DND-41 (cell line): ENCODE measurements around the gene HOGA1.
"Not testable (repeated sequence)": the region's sequence is repeated elsewhere in the genome, so short reads cannot be mapped to it uniquely, and the experiment has no call there.

Experiments used
- ATAC-seq: fragments of 200-7000 bp; cut with Tn5 transposase; 3 replicates; pipeline ENCODE4 v1.9.1; 2021; ENCODE audit warnings: low read depth; ENCODE audit not compliant: insufficient read depth
- DNase-seq: peaks from one replicate; pipeline ENCODE4 v3.0.0-alpha.2; 2020
- H2AFZ ChIP-seq: 2 replicates; pipeline ENCODE4 v1.6.0; 2012; ENCODE audit warnings: low read depth, low read length
- H3K27ac ChIP-seq: 2 replicates; pipeline ENCODE4 v1.5.1; 2012; ENCODE audit warnings: low read length, inconsistent platforms
- H3K27me3 ChIP-seq: fragments of 200-600 bp; sonication (generic); 2 replicates; pipeline ENCODE4 v1.6.0; 2012; ENCODE audit warnings: low read length, mild to moderate bottlenecking, inconsistent platforms; ENCODE audit not compliant: insufficient read depth, poor library complexity
- H3K36me3 ChIP-seq: 2 replicates; pipeline ENCODE4 v1.5.1; 2012; ENCODE audit warnings: low read length, inconsistent platforms; ENCODE audit not compliant: insufficient read depth
- H3K4me1 ChIP-seq: 2 replicates; pipeline ENCODE4 v1.5.1; 2012; ENCODE audit warnings: mild to moderate bottlenecking, low read length; ENCODE audit not compliant: insufficient read depth
- H3K4me2 ChIP-seq: 2 replicates; pipeline ENCODE4 v1.6.0; 2012; ENCODE audit warnings: mild to moderate bottlenecking, moderate library complexity, low read length, inconsistent platforms; ENCODE audit not compliant: insufficient read depth
- H3K4me3 ChIP-seq, 2 experiments: fragments of 200-600 bp in 1 of 2; shearing (Covaris generic) in 1 of 2; 2 replicates each; pipeline ENCODE4 v1.5.1; 2012 to 2016; ENCODE audit warnings: inconsistent platforms in 2 of 2, low read length in 2 of 2, mild to moderate bottlenecking in 2 of 2, low read depth in 1 of 2, moderate library complexity in 1 of 2
- H3K79me2 ChIP-seq: 2 replicates; pipeline ENCODE4 v1.6.0; 2012; ENCODE audit warnings: low read length, inconsistent platforms; ENCODE audit not compliant: insufficient read depth
- H3K9ac ChIP-seq: 2 replicates; pipeline ENCODE4 v1.6.0; 2012; ENCODE audit warnings: low read depth, mild to moderate bottlenecking, inconsistent platforms, low read length, moderate library complexity
- H3K9me3 ChIP-seq: 2 replicates; pipeline ENCODE4 v1.5.1; 2012; ENCODE audit warnings: low read length, moderate library complexity, mild to moderate bottlenecking, inconsistent platforms; ENCODE audit not compliant: insufficient read depth, severe bottlenecking
- H4K20me1 ChIP-seq: 2 replicates; pipeline ENCODE4 v1.6.0; 2012; ENCODE audit warnings: low read length; ENCODE audit not compliant: insufficient read depth
- EZH2 ChIP-seq: IDR thresholded peaks from 3 replicates; pipeline ENCODE4 v1.6.1; 2012; ENCODE audit warnings: borderline replicate concordance, low read depth, mild to moderate bottlenecking, moderate library complexity, low read length, inconsistent platforms; ENCODE audit not compliant: severe bottlenecking
- TF ChIP-seq, protein P1 (sequence below): IDR thresholded peaks from 2 replicates; pipeline ENCODE4 v1.5.1; 2012; ENCODE audit warnings: borderline replicate concordance, low read length, moderate library complexity, mild to moderate bottlenecking; ENCODE audit not compliant: poor library complexity, severe bottlenecking; ENCODE audit errors: extremely low read depth

The HOGA1 gene

DNA sequence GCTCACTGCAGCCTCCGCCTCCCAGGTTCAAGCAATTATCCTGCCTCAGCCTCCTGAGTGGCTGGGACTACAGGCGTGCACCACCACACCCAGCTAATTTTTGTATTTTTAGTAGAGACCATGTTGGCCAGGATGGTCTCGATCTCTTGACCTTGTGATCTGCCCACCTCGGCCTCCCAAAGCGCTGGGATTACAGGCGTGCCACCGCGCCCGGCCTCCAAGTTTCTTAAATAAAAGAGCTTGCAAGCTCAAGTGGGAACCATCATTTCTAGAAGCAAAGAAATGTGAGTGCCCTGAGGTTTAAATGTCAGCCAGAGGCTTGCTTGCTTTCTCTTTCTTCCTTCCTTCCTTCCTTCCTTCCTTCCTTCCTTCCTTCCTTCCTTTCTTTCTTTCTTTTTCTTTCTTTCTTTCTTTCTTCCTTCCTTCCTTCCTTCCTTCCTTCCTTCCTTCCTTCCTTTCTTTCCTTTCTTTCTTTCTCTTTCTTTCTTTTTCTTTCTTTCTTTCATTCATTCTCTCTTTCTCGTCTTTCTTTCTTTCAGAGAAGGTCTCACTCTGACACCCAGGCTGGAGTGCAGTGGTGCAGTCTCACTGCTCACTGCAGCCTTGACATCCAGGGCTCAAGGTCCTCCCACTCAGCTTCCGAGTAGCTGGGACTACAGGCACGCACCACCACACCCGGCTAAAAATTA lies 58.4 kb downstream of the HOGA1 start:
- Histone ChIP-seq H3K4me2 (peak overlapping the region; percentile 28; the same call in 1 of the 2 replicates), H3K4me3 (peak overlapping the region in 1 of 2 experiments; percentile 1; a peak in 1 of 4 replicates), H3K79me2 (peaks cover 47% of the 10 kb centered on the region), H3K36me3 (peaks cover 30% of the 10 kb centered on the region), H3K4me1 (peaks cover 25% of the 10 kb centered on the region)
- not testable (repeated sequence) for H3K27me3 ChIP-seq, H4K20me1 ChIP-seq, H2AFZ ChIP-seq, H3K9me3 ChIP-seq, DNase-seq, H3K27ac ChIP-seq, ATAC-seq, H3K9ac ChIP-seq

DNA sequence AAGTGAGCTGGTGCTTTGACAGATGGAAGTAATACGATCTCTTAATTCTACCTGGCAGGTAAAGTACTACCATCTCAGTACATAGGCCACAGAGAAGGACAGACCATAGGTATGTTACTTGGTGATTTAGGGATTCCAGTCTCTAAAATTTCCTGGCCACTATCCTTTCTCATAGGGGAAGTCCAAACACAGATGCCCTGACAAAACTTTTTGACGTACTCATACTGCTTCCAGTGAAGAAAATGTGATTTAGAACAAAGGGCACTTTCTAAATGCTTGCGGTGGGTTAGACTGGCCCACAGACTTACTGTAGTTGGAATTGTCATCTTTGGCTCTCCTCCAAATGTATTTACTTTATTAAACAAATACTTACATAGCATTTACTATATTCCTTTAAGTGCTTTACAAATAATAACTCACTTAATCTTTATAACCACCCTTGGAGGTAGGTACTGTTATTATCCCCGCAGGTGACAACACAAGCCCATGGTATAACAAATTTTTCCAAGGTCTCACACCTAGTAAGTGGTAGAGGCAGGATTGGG lies 59.3 kb downstream of the HOGA1 start:
- no peaks in the 10 kb centered on the region for H3K9me3 ChIP-seq
- TF ChIP-seq, protein P1, sequence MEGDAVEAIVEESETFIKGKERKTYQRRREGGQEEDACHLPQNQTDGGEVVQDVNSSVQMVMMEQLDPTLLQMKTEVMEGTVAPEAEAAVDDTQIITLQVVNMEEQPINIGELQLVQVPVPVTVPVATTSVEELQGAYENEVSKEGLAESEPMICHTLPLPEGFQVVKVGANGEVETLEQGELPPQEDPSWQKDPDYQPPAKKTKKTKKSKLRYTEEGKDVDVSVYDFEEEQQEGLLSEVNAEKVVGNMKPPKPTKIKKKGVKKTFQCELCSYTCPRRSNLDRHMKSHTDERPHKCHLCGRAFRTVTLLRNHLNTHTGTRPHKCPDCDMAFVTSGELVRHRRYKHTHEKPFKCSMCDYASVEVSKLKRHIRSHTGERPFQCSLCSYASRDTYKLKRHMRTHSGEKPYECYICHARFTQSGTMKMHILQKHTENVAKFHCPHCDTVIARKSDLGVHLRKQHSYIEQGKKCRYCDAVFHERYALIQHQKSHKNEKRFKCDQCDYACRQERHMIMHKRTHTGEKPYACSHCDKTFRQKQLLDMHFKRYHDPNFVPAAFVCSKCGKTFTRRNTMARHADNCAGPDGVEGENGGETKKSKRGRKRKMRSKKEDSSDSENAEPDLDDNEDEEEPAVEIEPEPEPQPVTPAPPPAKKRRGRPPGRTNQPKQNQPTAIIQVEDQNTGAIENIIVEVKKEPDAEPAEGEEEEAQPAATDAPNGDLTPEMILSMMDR, result no peak
- TF ChIP-seq EZH2, result no peak
- no peak overlapping the region for H3K4me3 ChIP-seq
- H3K27ac ChIP-seq, result no peak overlapping the region
- H3K4me2 ChIP-seq, result 0 out of 2 replicates have a peak overlapping the region, but pooled peaks have one; percentile 28
- H4K20me1 ChIP-seq, result peaks cover 8% of the 10 kb centered on the region; the same call in 1 of the 2 replicates
- peaks cover 53% of the 10 kb centered on the region for H3K79me2 ChIP-seq
- no peak for DNase-seq
- peaks cover 37% of the 10 kb centered on the region for H3K36me3 ChIP-seq
- H3K4me1 ChIP-seq, result peaks cover 28% of the 10 kb centered on the region
- no peak overlapping the region for H3K9ac ChIP-seq
- ATAC-seq, result no peak
- H3K27me3 ChIP-seq, result no peaks in the 10 kb centered on the region
- H2AFZ ChIP-seq, result no peak overlapping the region

DNA sequence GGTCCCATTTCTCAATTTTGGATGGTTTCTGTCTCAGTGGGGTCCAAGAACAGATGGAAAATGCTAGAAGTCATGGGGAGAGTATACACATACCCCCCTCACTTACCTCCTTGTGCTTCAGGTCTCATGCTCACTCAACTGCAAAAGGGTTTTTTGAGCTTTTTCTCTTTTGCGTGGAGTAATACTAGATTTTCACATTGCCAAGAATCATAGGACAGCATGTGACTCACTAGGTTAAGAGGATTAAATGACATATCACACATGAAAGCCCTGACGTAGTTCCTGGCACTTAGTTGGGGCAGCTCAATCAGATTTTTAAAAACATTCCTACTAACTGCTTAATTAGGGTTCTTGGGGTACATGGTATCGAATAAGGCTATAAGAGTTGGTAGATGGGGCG lies 60.7 kb downstream of the HOGA1 start:
- no peaks in the 10 kb centered on the region for H3K9me3 ChIP-seq
- peaks cover 20% of the 10 kb centered on the region; the same call in 1 of the 2 replicates for H4K20me1 ChIP-seq
- TF ChIP-seq EZH2, result no peak
- TF ChIP-seq, protein P1, result no peak
- peaks cover 64% of the 10 kb centered on the region for H3K79me2 ChIP-seq
- peaks cover 28% of the 10 kb centered on the region for H3K4me1 ChIP-seq
- peaks cover 40% of the 10 kb centered on the region for H3K36me3 ChIP-seq
- no peak overlapping the region for H3K4me2 ChIP-seq
- no peak overlapping the region for H3K9ac ChIP-seq
- no peak overlapping the region for H2AFZ ChIP-seq
- no peak for DNase-seq
- H3K27me3 ChIP-seq, result no peaks in the 10 kb centered on the region
- no peak for ATAC-seq
- H3K27ac ChIP-seq, result no peak overlapping the region
- H3K4me3 ChIP-seq, result no peak overlapping the region

DNA sequence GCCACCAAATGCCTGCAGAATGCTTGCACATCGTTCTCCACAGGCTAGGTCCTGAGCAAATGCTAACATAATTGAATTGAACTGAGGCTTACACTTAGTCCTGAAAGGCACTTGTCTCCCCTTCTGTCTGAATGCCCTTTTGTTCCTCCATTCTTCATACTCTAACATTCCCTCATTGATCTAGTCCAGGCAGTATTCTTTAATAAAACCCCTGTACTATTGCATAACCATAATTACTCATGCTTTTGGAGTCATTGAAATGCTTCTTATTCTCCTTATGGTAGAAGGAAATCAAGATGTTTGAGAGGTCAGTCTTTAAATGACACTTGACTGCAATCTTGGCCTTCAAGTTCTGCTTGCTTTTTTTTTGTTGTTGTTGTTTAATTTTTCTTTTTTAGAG lies 63.4 kb downstream of the HOGA1 start:
- H3K9me3 ChIP-seq, result no peaks in the 10 kb centered on the region
- TF ChIP-seq, protein P1, result no peak
- no peak for TF ChIP-seq EZH2
- peaks cover 21% of the 10 kb centered on the region; the same call in 1 of the 2 replicates for H4K20me1 ChIP-seq
- H3K36me3 ChIP-seq, result peaks cover 65% of the 10 kb centered on the region
- H3K4me2 ChIP-seq, result no peak overlapping the region
- H3K4me3 ChIP-seq, result no peak overlapping the region
- H2AFZ ChIP-seq, result no peak overlapping the region
- no peaks in the 10 kb centered on the region for H3K27me3 ChIP-seq
- peaks cover 50% of the 10 kb centered on the region for H3K79me2 ChIP-seq
- H3K4me1 ChIP-seq, result peaks cover 11% of the 10 kb centered on the region
- ATAC-seq, result no peak
- no peak overlapping the region for H3K27ac ChIP-seq
- H3K9ac ChIP-seq, result no peak overlapping the region
- no peak for DNase-seq
